ENCODE results near the gene GABRP.

GABRP gene, protein sequence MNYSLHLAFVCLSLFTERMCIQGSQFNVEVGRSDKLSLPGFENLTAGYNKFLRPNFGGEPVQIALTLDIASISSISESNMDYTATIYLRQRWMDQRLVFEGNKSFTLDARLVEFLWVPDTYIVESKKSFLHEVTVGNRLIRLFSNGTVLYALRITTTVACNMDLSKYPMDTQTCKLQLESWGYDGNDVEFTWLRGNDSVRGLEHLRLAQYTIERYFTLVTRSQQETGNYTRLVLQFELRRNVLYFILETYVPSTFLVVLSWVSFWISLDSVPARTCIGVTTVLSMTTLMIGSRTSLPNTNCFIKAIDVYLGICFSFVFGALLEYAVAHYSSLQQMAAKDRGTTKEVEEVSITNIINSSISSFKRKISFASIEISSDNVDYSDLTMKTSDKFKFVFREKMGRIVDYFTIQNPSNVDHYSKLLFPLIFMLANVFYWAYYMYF

DNA sequence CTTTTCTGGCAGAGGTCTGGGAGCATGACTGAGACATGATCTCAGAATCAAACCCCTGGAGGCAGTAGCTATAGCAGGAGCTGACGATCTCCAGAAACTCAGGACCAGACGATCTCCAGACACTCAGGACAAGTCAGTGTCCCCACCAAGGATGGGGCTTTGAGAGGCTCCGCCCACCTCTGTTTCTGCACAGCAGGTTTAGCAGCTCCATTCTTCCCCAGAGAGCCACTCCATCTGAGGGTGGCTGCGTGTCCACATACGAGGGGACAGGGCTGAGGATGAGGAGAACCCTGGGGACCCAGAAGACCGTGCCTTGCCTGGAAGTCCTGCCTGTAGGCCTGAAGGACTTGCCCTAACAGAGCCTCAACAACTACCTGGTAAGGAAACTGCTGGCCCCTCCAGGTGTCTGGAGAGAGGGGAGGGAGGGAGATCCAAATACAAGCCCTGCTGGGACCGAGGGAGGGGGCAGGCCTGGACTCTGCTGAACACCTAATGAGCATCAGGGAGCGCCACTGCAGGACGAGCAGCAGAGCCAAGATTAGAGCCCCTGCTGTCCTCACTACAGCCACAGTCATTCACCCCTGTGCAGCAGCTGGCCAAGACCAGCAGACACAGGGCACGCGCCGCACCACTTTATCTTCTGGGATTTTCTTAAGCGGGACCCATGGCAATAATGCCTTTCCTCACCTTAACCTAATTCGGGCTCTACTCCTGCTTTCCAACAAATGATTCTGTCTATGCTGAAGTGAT lies at the start of gene GABRP:
GABRP (plus strand) TSS at position 228 of the 750 bp plus-strand sequence. CDS start 4,891 bp downstream, outside the sequence.
- TF ChIP-seq, protein P1, sequence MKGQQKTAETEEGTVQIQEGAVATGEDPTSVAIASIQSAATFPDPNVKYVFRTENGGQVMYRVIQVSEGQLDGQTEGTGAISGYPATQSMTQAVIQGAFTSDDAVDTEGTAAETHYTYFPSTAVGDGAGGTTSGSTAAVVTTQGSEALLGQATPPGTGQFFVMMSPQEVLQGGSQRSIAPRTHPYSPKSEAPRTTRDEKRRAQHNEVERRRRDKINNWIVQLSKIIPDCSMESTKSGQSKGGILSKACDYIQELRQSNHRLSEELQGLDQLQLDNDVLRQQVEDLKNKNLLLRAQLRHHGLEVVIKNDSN (IDR thresholded peaks at IDR 0.05) = no peak
- TF ChIP-seq, protein P2, sequence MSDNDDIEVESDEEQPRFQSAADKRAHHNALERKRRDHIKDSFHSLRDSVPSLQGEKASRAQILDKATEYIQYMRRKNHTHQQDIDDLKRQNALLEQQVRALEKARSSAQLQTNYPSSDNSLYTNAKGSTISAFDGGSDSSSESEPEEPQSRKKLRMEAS (IDR thresholded peaks at IDR 0.05) = no peak
- TF ChIP-seq CEBPB (IDR thresholded peaks at IDR 0.05) (no peak), RAD21 (IDR thresholded peaks at IDR 0.05; ENCODE audit: low read depth) (no peak), NFIC (IDR thresholded peaks at IDR 0.05) (no peak), TAF1 (IDR thresholded peaks at IDR 0.05; ENCODE audit: low read depth) (no peak), CREB1 (IDR thresholded peaks at IDR 0.05; ENCODE audit: low read depth) (no peak), FOXM1 (IDR thresholded peaks at IDR 0.05; ENCODE audit: borderline replicate concordance, low read depth) (no peak), TEAD4 (IDR thresholded peaks at IDR 0.05) (no peak), TCF12 (IDR thresholded peaks at IDR 0.05; ENCODE audit: low read depth) (no peak)

DNA sequence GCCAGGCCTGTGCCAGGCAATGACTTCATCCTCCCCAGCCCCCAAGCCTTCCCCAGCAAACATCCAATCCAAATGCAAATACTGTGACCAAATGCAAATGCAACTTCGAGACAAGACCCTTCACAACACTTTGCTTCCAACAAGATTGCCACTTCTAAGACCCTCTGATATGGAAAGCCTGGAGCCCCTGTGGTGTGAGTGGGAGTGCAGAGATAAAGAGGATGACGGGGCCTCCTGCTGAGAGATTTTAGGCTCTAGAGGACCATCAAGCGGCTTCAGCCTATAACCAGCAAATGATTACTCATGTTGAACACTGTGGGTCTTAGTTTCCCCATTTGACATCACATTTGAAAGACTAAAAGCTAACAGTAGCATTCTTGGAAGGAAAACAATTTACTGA lies 46.6 kb upstream of the GABRP start:
- TF ChIP-seq NFIC (IDR thresholded peaks at IDR 0.05) (no peak), RAD21 (IDR thresholded peaks at IDR 0.05; ENCODE audit: low read depth) (no peak), CEBPB (IDR thresholded peaks at IDR 0.05) (no peak)

DNA sequence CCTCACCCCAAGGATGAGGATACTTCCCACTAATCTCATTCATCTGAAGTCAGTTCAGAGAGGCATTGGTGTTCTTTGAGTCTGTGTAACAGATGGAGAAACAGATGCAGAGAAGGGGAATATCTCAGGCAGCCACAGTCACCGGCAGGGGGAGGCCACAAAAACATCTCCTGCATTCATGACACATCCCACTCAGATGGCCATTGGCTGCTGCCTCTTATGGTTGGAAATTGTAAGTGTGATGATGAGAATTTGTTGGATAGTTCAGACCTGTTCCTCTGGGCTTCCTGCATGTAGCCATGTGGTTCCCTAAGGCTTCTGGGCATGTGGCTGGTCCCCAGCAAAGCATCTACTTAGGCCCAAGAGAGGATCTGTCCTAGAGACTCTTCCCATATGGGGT lies 45.9 kb upstream of the GABRP start:
- TF ChIP-seq CEBPB (IDR thresholded peaks at IDR 0.05) (no peak), ZBTB7A (IDR thresholded peaks at IDR 0.05; ENCODE audit: low read depth) (no peak), FOXM1 (IDR thresholded peaks at IDR 0.05; ENCODE audit: borderline replicate concordance, low read depth) (no peak), RAD21 (IDR thresholded peaks at IDR 0.05; ENCODE audit: low read depth) (no peak), TCF12 (IDR thresholded peaks at IDR 0.05; ENCODE audit: low read depth) (no peak), CREB1 (IDR thresholded peaks at IDR 0.05; ENCODE audit: low read depth) (no peak), YY1 (IDR thresholded peaks at IDR 0.05; ENCODE audit: low read depth) (no peak), TEAD4 (IDR thresholded peaks at IDR 0.05) (no peak), NFIC (IDR thresholded peaks at IDR 0.05) (no peak), EP300 (IDR thresholded peaks at IDR 0.05; ENCODE audit: borderline replicate concordance) (no peak), EGR1 (IDR thresholded peaks at IDR 0.05) (no peak), TAF1 (IDR thresholded peaks at IDR 0.05; ENCODE audit: low read depth) (no peak)
- TF ChIP-seq, protein P3, sequence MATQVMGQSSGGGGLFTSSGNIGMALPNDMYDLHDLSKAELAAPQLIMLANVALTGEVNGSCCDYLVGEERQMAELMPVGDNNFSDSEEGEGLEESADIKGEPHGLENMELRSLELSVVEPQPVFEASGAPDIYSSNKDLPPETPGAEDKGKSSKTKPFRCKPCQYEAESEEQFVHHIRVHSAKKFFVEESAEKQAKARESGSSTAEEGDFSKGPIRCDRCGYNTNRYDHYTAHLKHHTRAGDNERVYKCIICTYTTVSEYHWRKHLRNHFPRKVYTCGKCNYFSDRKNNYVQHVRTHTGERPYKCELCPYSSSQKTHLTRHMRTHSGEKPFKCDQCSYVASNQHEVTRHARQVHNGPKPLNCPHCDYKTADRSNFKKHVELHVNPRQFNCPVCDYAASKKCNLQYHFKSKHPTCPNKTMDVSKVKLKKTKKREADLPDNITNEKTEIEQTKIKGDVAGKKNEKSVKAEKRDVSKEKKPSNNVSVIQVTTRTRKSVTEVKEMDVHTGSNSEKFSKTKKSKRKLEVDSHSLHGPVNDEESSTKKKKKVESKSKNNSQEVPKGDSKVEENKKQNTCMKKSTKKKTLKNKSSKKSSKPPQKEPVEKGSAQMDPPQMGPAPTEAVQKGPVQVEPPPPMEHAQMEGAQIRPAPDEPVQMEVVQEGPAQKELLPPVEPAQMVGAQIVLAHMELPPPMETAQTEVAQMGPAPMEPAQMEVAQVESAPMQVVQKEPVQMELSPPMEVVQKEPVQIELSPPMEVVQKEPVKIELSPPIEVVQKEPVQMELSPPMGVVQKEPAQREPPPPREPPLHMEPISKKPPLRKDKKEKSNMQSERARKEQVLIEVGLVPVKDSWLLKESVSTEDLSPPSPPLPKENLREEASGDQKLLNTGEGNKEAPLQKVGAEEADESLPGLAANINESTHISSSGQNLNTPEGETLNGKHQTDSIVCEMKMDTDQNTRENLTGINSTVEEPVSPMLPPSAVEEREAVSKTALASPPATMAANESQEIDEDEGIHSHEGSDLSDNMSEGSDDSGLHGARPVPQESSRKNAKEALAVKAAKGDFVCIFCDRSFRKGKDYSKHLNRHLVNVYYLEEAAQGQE (IDR thresholded peaks at IDR 0.05; ENCODE audit: low read depth) = no peak
- TF ChIP-seq, protein P2 (IDR thresholded peaks at IDR 0.05) = no peak
- TF ChIP-seq, protein P1 (IDR thresholded peaks at IDR 0.05) = no peak

DNA sequence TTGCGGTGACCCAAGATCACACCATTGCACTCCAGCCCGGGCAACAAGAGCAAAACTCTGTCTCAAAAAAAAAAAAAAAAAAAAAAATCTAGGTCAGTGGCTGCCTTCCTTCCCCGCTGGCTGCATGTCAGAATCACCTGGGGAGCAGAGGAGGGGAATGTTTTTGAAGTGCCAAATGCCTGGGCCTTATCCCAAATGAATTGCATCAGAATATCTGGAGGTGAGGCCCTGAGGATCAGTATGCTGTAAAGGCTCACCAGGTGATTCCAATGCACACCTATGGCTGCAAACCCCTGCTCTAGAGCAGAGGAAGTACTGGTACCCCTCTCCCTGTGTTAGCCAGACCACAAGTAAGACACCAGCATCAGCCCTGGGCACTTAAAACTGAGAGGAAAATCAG lies 44.7 kb upstream of the GABRP start:
- TF ChIP-seq, protein P3 (IDR thresholded peaks at IDR 0.05; ENCODE audit: low read depth) = no peak
- 0 out of 2 replicates have a peak, but pooled peaks have one; percentile 25 for TF ChIP-seq TCF12 (IDR thresholded peaks at IDR 0.05; ENCODE audit: low read depth)
- TF ChIP-seq EP300 (IDR thresholded peaks at IDR 0.05; ENCODE audit: borderline replicate concordance) = peak; percentile 20; the same call in 1 of the 2 replicates
- peak; percentile 68 for TF ChIP-seq CEBPB (IDR thresholded peaks at IDR 0.05)
- no peak for TF ChIP-seq RAD21 (IDR thresholded peaks at IDR 0.05; ENCODE audit: low read depth)
- TF ChIP-seq, protein P2 (IDR thresholded peaks at IDR 0.05) = no peak
- no peak for TF ChIP-seq FOXM1 (IDR thresholded peaks at IDR 0.05; ENCODE audit: borderline replicate concordance, low read depth)
- TF ChIP-seq TEAD4 (IDR thresholded peaks at IDR 0.05) = peak; percentile 43
- no peak for TF ChIP-seq EGR1 (IDR thresholded peaks at IDR 0.05)
- no peak for TF ChIP-seq YY1 (IDR thresholded peaks at IDR 0.05; ENCODE audit: low read depth)
- peak; percentile 75 for TF ChIP-seq NFIC (IDR thresholded peaks at IDR 0.05)
- TF ChIP-seq ZBTB7A (IDR thresholded peaks at IDR 0.05; ENCODE audit: low read depth) = no peak
- no peak for TF ChIP-seq TAF1 (IDR thresholded peaks at IDR 0.05; ENCODE audit: low read depth)
- TF ChIP-seq, protein P1 (IDR thresholded peaks at IDR 0.05) = no peak
- TF ChIP-seq CREB1 (IDR thresholded peaks at IDR 0.05; ENCODE audit: low read depth) = no peak

Measured in Ishikawa (cell line).